CD4-positive, alpha-beta T cell treated with Interleukin-6 for 4 hours (primary cell): ENCODE data around the gene AFP.

Source experiments
- DNase-seq: peaks from one replicate; pipeline ENCODE4 v3.0.0-alpha.2; 2020; ENCODE audit warnings: mixed read lengths

The AFP gene

DNA sequence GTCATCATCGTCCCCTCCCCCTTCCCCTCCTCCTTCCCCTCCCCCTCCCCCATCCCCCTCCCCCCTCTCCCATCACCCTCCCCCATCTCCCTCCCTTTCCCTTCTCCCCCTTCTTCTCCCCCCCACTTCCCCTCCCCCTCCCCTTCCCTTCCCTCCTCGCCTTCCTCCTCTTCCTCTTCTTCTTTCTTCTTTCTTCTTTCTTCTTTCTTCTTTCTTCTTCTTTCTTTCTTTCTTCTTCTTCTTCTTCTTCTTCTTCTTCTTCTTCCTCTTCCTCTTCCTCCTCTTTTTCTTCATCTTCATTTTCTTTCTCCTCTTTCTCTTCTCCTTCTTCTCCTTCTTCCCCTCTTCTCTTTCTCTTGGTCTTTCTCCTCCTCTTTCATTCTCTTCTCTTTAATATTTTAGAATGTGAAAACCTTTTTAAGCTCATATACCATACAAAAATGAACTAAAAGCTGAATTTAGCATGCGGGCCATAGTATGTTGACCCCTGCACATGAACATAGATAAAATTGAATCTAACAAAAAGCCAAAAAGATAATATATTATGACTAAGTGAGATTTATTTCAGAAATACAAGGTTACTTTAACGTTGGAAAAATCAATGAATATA lies 25.0 kb downstream of the AFP start:
- no peak for DNase-seq

DNA sequence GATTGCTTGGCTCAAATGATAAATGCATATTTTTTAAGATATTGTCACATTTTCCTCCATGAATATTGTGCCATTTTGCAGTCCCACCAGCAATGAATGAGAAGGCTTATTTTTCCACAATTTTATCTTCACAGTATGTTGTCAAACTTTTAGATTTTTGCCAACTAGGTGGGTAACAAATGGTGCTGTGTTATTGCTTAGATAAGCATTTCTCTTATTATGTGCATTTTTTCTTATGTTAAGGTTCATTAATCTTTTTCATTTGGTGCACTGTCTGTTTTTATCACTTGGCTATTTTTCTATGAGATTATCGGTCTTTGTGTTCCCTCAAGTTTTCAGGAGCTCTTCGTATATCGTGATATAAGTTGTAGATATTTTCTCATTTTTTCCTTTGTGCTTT lies 32.1 kb downstream of the AFP start:
- no peak for DNase-seq

DNA sequence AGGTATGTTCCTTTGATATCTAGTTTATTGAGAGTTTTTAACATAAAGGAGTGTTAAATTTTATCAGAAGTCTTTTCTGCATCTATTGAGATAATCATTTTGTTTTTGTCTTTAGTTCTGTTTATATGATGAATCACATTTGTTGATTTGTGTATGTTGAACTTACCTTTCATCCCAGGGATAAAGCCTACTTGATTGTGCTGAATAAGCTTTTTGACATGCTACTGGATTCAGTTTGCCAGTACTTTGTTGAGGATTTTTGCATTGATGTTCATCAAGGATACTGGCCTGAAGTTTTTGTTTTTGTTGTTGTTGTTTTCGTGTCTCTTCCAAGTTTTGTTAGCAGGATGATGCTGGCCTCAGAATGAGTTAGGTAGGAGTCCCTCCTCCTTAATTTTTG lies 34.7 kb downstream of the AFP start:
- DNase-seq, result no peak

DNA sequence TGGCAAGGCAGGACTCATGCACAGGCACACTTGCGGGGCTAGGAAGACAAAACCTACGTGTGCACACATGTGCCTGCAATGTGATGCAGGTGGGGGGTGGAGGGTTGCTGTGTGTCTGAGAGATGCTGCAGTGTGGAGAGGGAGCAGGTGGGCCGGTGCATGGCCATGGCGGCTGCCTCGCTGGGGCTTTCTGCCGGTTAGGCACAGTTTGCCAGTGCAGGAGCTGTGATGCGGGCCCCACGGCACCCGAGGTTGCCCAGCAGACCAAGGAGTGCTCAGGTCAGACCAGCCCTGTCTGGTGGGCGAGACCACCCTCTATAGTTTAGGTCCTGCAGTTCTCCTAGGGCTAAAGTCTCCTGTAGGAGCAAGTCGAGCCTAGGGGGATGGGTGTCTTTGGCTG lies 41.2 kb downstream of the AFP start:
- no peak for DNase-seq

DNA sequence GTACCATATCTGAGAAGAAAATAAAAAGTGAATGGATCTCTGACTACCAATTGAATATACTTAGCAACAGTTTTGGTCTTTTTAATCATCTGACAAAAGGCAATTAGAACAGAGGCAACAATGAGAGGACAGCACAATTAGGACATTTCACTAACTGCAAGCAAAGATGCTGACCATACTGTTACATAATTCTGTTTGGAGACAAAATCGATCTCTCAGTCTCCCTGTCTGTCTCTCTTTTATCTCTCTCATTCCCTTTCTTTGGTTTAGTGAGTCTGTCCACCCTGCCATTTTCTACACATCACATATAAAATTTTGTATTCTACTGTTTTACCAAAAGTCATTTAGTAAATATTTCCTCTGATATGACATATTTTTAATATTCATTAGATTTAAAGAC lies 43.3 kb downstream of the AFP start:
- DNase-seq, result no peak

DNA sequence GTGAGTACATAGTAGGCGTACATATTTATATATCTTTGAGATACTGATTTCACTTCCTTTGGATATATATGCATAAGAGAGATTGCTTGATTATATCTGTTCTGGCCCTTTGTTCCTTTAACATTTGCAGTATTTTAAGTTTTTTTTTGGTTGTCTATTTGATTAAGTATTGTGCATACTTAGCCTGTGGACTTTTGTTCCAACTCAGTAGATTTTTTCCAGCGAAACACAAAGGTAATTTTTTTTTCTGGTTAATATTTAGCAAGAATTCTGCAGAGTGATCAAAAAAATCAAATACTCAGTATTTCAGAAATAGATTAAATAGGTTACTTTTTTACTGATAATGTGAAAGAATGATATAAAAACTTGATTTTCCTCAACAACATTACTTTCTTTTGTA lies 45.3 kb downstream of the AFP start, which contains the start of gene AFM:
AFM (plus strand) TSS at position 388 of the 400 bp plus-strand sequence. CDS start 31 bp downstream, outside the sequence.
- no peak for DNase-seq

DNA sequence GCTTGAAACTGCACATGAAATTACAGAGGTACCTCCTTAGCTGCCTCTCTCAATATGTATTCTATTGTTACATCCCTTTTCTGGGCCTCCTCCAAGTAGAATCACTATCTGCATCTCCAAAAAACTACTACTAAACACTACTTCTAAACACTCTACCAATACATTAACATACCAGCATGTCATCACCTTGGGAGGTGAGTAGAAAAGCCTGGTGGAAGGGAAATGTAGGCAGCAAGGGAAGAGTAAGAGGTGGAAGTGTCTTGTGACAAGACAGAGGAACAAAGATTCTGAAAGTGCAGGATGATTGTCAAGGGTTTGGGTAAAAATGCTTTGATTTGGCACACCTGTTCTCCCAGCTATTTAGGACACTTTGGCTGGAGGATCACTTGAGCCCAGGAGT lies 49.1 kb downstream of the AFP start:
- DNase-seq, result no peak

DNA sequence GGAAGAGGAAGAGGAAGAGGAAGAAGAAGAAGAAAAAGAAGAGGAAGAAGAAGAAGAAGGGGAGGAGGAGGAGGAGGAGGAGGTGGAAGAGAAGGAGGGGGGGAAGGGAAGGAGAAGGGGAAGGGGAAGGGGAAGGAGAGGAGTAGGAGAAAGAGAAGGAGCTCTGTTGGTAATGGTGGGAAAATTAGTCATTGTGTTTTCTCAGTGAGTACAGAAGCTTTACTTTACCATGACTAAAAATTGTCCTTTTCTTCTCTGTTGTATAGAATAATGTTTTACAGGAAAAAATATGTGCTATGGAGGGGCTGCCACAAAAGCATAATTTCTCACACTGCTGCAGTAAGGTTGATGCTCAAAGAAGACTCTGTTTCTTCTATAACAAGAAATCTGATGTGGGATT lies 49.6 kb downstream of the AFP start:
- no peak for DNase-seq

DNA sequence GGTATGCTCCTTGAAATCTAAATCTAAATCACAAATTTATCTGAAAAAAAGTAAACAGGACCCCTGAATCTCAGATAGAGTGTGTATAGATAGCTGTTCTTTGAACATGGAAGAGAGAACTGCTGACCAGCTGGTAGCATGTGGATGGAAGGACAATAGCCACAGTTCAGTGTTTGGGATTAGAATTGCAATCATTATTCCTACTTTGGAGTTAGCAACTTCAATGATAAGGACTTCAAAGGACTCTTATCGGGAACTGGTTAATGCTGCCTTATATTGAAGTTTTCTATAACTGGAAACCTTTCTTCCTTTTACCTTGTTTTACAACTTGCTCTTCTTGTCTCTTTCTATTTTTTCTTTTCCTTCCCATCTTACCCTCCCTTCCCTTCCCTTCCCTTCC lies 50.5 kb downstream of the AFP start:
- no peak for DNase-seq

DNA sequence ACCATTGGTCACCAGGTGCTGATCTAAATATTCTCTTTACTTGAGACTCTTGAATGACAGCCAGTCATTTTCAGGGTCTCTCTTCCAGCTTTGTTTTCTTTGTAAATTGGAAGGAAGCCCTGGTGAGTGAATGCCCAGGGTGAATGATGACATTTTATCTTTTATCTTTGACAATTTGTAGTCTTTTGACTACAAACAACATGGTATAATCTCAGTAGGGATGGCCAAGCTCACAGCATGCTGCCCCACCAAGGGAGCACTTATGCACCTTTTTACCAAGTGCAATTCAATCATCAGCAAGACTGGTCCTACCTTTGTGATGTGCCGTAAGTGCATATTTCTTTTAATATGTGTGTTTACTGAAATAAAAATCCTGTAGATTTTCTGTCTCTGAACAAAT lies 51.2 kb downstream of the AFP start:
- DNase-seq, result no peak

DNA sequence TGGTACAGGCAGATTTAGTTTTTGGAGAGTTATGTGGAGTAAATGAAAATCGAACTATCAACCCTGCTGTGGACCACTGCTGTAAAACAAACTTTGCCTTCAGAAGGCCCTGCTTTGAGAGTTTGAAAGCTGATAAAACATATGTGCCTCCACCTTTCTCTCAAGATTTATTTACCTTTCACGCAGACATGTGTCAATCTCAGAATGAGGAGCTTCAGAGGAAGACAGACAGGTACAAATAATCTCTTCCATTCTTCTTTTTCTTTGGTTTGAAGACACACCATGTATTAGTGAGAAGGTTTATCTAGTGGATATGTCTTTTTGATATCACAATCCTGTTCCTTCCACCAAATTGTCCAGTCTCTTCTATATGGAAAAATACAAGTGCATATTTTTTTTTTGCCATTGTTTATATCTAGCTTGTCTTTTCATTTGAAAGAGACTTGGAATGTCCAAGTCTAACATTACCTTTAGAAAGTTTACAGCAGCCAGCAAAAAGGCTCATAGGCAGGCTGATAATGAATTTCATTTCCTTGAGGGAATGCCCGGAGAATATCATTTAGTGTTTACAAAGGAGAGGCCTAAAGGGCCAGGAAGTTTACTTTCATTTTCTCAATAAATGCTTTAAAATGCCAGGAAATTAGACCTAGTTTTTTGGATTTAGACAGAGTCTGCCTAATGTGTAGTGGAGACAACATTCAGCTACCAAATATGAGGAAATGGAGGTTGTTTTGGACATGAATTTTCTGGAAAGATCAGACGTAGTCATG lies 64.2 kb downstream of the AFP start:
- DNase-seq, result no peak

DNA sequence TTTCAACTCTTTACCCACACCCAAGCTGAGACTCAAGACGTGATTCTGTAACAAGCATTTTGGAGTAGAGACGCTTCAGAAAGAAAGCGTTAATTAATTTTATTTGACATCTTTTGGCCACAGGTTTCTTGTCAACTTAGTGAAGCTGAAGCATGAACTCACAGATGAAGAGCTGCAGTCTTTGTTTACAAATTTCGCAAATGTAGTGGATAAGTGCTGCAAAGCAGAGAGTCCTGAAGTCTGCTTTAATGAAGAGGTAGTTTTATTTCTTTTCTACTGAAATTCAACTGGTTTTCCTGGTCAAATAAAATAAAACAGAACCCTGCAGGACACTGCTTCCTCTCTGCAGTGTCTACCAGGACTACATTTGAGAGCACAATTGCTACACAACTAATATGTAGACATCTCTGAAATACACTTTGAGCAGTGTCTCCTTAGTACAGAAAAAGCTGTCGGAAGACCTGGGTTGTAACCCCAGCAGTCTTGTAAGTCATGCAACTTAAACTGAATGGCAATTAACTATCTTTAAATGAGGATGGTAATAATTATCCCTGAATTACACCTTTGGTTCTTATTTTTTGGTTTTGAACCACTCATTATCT lies 65.7 kb downstream of the AFP start:
- no peak for DNase-seq

DNA sequence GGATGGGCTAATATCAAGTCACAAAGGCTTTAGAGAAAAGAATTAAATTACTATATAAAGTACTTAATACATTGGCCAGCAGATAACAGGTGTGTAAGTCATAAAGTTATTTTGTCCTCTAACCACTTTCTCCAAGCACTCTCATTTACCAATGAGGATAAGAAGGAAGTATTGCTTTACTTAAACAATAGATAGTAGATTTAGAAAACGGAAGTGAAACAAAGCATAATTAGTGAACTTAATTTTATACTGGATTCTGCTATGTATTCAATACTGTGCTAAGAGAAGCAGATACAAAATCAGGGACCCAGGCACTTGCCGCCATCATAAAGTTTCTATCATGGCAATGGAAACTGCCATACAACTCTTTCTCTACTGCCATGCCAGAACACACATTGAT lies 69.5 kb downstream of the AFP start:
- no peak for DNase-seq
